Measurements from ENCODE around the gene ATXN1. TPM values are rescaled to one million over a fixed set of nuclear protein-coding genes. Genes with fewer than 3 reads are reported as not detected.

The ATXN1 gene
- total RNA-seq, 1 donor from 2014 or later, result 15.5 TPM

DNA sequence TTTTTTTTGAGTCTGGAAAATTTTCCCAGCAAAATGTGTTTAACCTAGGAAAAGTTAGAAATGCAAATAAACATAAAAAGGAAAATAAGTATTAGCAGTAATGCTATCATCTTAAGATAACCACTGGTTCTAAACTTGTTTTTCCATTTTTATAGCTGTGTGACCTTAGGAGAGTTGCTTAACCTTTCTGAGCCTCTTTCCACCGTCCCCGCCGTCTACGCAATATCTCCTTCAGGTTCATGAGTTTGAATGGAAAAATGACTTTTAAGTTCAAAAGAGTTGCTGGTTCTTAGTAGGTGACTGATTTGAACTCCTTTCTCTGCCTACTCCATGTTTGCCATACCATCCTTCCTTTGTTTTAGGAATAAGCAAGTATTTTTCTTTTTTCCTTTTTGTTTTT lies 478.9 kb downstream of the ATXN1 start:
- Mint-ChIP-seq H3K9me3 (ENCODE audit: unreplicated experiment) (peaks cover 9% of the 10 kb centered on the region), H3K4me3 (ENCODE audit: unreplicated experiment) (no peak overlapping the region), H3K4me1 (ENCODE audit: low read depth, unreplicated experiment) (peaks cover 9% of the 10 kb centered on the region), H3K27me3 (ENCODE audit: unreplicated experiment) (peaks cover 11% of the 10 kb centered on the region), H3K36me3 (ENCODE audit: unreplicated experiment) (no peaks in the 10 kb centered on the region), H3K27ac (ENCODE audit: unreplicated experiment) (no peak overlapping the region)
- TF ChIP-seq, protein P1, sequence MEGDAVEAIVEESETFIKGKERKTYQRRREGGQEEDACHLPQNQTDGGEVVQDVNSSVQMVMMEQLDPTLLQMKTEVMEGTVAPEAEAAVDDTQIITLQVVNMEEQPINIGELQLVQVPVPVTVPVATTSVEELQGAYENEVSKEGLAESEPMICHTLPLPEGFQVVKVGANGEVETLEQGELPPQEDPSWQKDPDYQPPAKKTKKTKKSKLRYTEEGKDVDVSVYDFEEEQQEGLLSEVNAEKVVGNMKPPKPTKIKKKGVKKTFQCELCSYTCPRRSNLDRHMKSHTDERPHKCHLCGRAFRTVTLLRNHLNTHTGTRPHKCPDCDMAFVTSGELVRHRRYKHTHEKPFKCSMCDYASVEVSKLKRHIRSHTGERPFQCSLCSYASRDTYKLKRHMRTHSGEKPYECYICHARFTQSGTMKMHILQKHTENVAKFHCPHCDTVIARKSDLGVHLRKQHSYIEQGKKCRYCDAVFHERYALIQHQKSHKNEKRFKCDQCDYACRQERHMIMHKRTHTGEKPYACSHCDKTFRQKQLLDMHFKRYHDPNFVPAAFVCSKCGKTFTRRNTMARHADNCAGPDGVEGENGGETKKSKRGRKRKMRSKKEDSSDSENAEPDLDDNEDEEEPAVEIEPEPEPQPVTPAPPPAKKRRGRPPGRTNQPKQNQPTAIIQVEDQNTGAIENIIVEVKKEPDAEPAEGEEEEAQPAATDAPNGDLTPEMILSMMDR (IDR thresholded peaks at IDR 0.05; ENCODE audit: partially characterized antibody, unreplicated experiment), result no peak
- no peak for DNase-seq

- no peak for DNase-seq
- H3K36me3 Mint-ChIP-seq (ENCODE audit: unreplicated experiment), result no peaks in the 10 kb centered on the region
- H3K9me3 Mint-ChIP-seq (ENCODE audit: unreplicated experiment), result no peaks in the 10 kb centered on the region
- H3K27me3 Mint-ChIP-seq (ENCODE audit: unreplicated experiment), result peaks cover 5% of the 10 kb centered on the region
- TF ChIP-seq, protein P1 (IDR thresholded peaks at IDR 0.05; ENCODE audit: partially characterized antibody, unreplicated experiment), result no peak
- H3K27ac Mint-ChIP-seq (ENCODE audit: unreplicated experiment), result no peak overlapping the region
- H3K4me1 Mint-ChIP-seq (ENCODE audit: low read depth, unreplicated experiment), result peaks cover 9% of the 10 kb centered on the region
- no peak overlapping the region for H3K4me3 Mint-ChIP-seq (ENCODE audit: unreplicated experiment)
Measured at GRCh38 chr6:16279243-16279642, 482.0 kb downstream of the ATXN1 start.

- Mint-ChIP-seq H3K4me3 (ENCODE audit: unreplicated experiment) (peak overlapping the region; percentile 4), H3K9me3 (ENCODE audit: unreplicated experiment) (no peaks in the 10 kb centered on the region), H3K4me1 (ENCODE audit: low read depth, unreplicated experiment) (peaks cover 9% of the 10 kb centered on the region), H3K36me3 (ENCODE audit: unreplicated experiment) (no peaks in the 10 kb centered on the region), H3K27me3 (ENCODE audit: unreplicated experiment) (peaks cover 5% of the 10 kb centered on the region), H3K27ac (ENCODE audit: unreplicated experiment) (no peak overlapping the region)
- no peak for DNase-seq
- TF ChIP-seq, protein P1 (IDR thresholded peaks at IDR 0.05; ENCODE audit: partially characterized antibody, unreplicated experiment), result no peak
Measured at GRCh38 chr6:16278750-16279149, 482.5 kb downstream of the ATXN1 start.

DNA sequence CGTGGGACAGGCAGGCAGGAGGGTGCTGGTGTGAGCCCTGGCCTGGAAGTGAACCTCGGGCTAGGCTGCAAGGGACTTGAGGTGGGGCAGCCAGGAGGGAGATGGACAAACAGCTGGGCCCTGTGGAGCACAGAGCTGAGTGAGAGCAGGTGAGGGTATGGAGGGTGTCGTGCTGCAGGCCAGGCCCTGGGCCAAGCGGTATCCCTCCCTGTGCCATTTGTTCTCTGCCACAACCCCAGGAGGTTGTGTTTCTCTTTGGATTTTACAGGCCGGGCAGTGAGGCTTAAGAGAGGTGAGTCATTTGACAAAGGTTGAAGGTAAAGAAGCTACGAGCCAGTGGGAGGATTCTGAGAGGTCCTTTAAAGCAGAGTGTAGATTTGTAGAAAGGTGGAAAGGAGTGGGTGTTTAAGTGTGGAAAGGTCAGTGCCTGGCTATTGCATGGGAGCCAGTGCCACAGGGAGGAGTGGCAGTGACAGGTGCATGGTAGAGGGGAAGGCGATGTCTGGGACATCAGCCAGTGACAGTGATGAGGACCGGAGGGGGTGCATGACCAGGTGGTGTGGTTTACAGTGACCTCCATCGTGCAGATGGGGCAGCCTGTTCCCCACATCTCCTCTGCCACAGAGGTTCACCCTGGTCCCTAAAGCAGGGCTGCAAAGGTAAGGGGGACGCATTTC lies 483.1 kb downstream of the ATXN1 start:
- TF ChIP-seq, protein P1 (IDR thresholded peaks at IDR 0.05; ENCODE audit: partially characterized antibody, unreplicated experiment), result no peak
- H3K9me3 Mint-ChIP-seq (ENCODE audit: unreplicated experiment), result no peaks in the 10 kb centered on the region
- H3K27ac Mint-ChIP-seq (ENCODE audit: unreplicated experiment), result peak overlapping the region; percentile 17
- no peak for DNase-seq
- H3K4me1 Mint-ChIP-seq (ENCODE audit: low read depth, unreplicated experiment), result peaks cover 9% of the 10 kb centered on the region
- H3K4me3 Mint-ChIP-seq (ENCODE audit: unreplicated experiment), result peak overlapping the region; percentile 4
- no peaks in the 10 kb centered on the region for H3K36me3 Mint-ChIP-seq (ENCODE audit: unreplicated experiment)
- H3K27me3 Mint-ChIP-seq (ENCODE audit: unreplicated experiment), result peaks cover 5% of the 10 kb centered on the region

DNA sequence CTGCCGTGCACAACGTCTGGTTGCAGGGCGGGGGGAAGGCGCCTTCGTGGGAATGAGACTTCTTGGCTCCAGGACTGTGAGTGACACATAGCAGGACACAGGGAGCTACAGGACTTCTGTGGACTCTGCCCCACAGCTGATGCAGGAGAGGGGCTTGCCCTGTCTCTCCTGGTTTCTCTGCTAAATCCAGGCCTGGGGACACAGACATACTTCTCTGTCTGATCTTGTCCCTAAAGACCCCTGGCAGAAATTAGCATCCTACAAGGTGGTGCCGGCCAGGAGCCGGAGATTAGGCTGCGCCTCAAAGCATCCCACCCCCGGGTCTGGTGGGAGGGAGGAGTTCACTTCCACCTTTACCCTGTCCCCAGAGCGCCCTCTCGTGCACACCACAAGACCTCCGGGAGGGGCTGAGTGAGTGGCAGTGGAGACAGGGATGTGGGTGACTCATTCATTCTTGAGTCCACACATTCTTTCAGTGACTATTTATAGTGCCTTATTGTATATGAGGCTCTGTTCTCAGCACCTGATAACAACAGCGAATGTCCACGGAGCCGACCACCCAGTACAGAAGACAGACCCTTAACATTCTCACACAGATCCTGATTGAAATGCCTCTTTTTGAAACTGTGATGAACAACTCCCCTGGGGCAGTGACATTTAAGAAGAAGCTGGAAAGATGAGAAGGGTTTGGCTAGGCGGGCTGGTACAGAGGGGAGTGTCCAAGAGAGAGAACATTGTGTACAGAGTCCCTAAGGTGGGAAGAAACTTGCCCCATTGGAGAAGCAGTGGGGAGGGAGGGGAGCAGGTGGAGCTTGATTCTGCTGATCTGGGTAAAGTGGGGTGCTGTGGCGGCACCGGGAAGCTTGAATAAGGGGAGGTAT lies 483.9 kb downstream of the ATXN1 start:
- H3K36me3 Mint-ChIP-seq (ENCODE audit: unreplicated experiment), result no peaks in the 10 kb centered on the region
- H3K27ac Mint-ChIP-seq (ENCODE audit: unreplicated experiment), result no peak overlapping the region
- TF ChIP-seq, protein P1 (IDR thresholded peaks at IDR 0.05; ENCODE audit: partially characterized antibody, unreplicated experiment), result no peak
- peaks cover 9% of the 10 kb centered on the region for H3K4me1 Mint-ChIP-seq (ENCODE audit: low read depth, unreplicated experiment)
- no peaks in the 10 kb centered on the region for H3K9me3 Mint-ChIP-seq (ENCODE audit: unreplicated experiment)
- DNase-seq, result peak; percentile 48
- peaks cover 5% of the 10 kb centered on the region for H3K27me3 Mint-ChIP-seq (ENCODE audit: unreplicated experiment)
- H3K4me3 Mint-ChIP-seq (ENCODE audit: unreplicated experiment), result no peak overlapping the region
